ENCODE data around the gene RHBDD3. TPM values are rescaled to one million over a fixed set of nuclear protein-coding genes. Genes with fewer than 3 reads are reported as not detected.

RHBDD3 gene
- total and polyA plus RNA-seq, 2 of the 8 experiments (the other 6 are each of a cell fraction or from before 2014, with no cell fraction given): 72.1 to 117 TPM

- TF ChIP-seq BCL11A (IDR thresholded peaks at IDR 0.05; ENCODE audit: low read depth in 2 of 2, low read length in 2 of 2) (no peak), YY1 (IDR thresholded peaks at IDR 0.05; ENCODE audit: low read depth, low read length) (no peak), ATF2 (IDR thresholded peaks at IDR 0.05; ENCODE audit: low read length) (no peak), GTF2F1 (IDR thresholded peaks at IDR 0.05; ENCODE audit: borderline replicate concordance, low read depth, low read length) (no peak)
These were observed 35.5 kb downstream of the RHBDD3 start (continued) for GRCh38 chr22:29231971-29232959.
